GM12878 (cell line): ENCODE data around the gene TMEM163. TPM values are rescaled to one million over a fixed set of nuclear protein-coding genes. Genes with fewer than 3 reads are reported as not detected.

Source experiments
- ATAC-seq: fragments of 200-7000 bp; cut with Tn5 transposase; 3 replicates; pipeline ENCODE4 v1.9.1; 2020; ENCODE audit warnings: mild to moderate bottlenecking, moderate library complexity
- BruUV-seq: library from RNA; stranded (reverse); fragments of 400-500 nt; replicated peaks from 2 replicates; lab custom pipeline; 2021; lab: Mats Ljungman, UMichigan
- CTCF ChIA-PET: fragments of 300-600 bp; sonication (Branson Sonifier 250); formaldehyde crosslinking; extraction: SDS; loops from one replicate; lab custom pipeline; 2021; ENCODE audit warnings: inconsistent platforms; lab: Yijun Ruan, JAX
- POLR2A ChIA-PET: fragments of 350-600 bp; formaldehyde crosslinking; extraction: SDS; loops from one replicate; lab custom pipeline; 2021; ENCODE audit warnings: inconsistent platforms; lab: Charles Lee
- RAD21 ChIA-PET: fragments of 300-600 bp; sonication (Branson Sonifier 250); formaldehyde crosslinking; loops from one replicate; lab custom pipeline; 2023; ENCODE audit warnings: antibody characterized with exemption; ENCODE audit not compliant: unreplicated experiment; lab: Charles Lee
- SMC1A ChIA-PET: fragments of 300-600 bp; sonication (Branson Sonifier 250); formaldehyde crosslinking; loops from one replicate; lab custom pipeline; 2023; ENCODE audit not compliant: unreplicated experiment, uncharacterized antibody; lab: Charles Lee
- DNase-seq: peaks from one replicate; pipeline ENCODE4 v3.0.0-alpha.2; 2011; ENCODE audit warnings: low read depth, low spot score
- FAIRE-seq: peaks from 3 replicates; lab custom pipeline; 2011; peaks lifted over from hg19 to GRCh38; lab: Jason Lieb, UNC
- H2AFZ ChIP-seq: 2 replicates; pipeline ENCODE4 v1.6.0; 2011; ENCODE audit warnings: low read depth, low read length, control low read depth; ENCODE audit not compliant: control insufficient read depth
- H3K27ac ChIP-seq: 2 replicates; pipeline ENCODE4 v1.5.1; 2011; ENCODE audit warnings: control low read depth; ENCODE audit not compliant: control insufficient read depth, insufficient read depth
- H3K27me3 ChIP-seq, 2 experiments: replicated peaks in 1 of 2; 2 replicates each; pipeline versions ENCODE4 v1.6.0 to v1.6.1; 2011; ENCODE audit warnings: low read length in 1 of 2; ENCODE audit not compliant: control insufficient read depth in 2 of 2, insufficient read depth in 2 of 2
- H3K36me3 ChIP-seq, 2 experiments: 2 replicates each; pipeline ENCODE4 v1.5.1; 2011; ENCODE audit warnings: low read length in 1 of 2; ENCODE audit not compliant: control insufficient read depth in 2 of 2, insufficient read depth in 2 of 2
- H3K4me1 ChIP-seq: 2 replicates; pipeline ENCODE4 v1.6.1; 2011; ENCODE audit warnings: mild to moderate bottlenecking, low read length, moderate library complexity, mixed read lengths; ENCODE audit not compliant: control insufficient read depth, insufficient read depth
- H3K4me2 ChIP-seq: 2 replicates; pipeline ENCODE4 v1.6.0; 2011; ENCODE audit warnings: control low read depth; ENCODE audit not compliant: control insufficient read depth, insufficient read depth
- H3K4me3 ChIP-seq: fragments of 200-600 bp; sonication (generic); 2 replicates; pipeline ENCODE4 v1.5.1; 2016
- H3K79me2 ChIP-seq: 2 replicates; pipeline ENCODE4 v1.6.0; 2011; ENCODE audit warnings: low read length; ENCODE audit not compliant: control insufficient read depth, insufficient read depth
- H3K9ac ChIP-seq: 2 replicates; pipeline ENCODE4 v1.8.0; 2011; ENCODE audit warnings: low read length, control low read depth, mixed read lengths; ENCODE audit not compliant: control insufficient read depth, insufficient read depth
- H3K9me3 ChIP-seq: replicated peaks from 3 replicates; pipeline ENCODE4 v1.5.1; 2011; ENCODE audit warnings: mild to moderate bottlenecking, low read length; ENCODE audit not compliant: control insufficient read depth, insufficient read depth
- H4K20me1 ChIP-seq: 2 replicates; pipeline ENCODE4 v1.6.0; 2011; ENCODE audit not compliant: control insufficient read depth, insufficient read depth
- BRCA1 ChIP-seq: IDR thresholded peaks from 2 replicates; pipeline ENCODE4 v1.6.1; 2011; ENCODE audit warnings: low read depth, low read length, improper control_type of control experiment
- EP300 ChIP-seq, 2 experiments: fragments of 150-350 bp in 1 of 2; IDR thresholded peaks; 2 replicates each; pipeline ENCODE4 v1.6.1; 2011 to 2012; ENCODE audit warnings: low read depth in 2 of 2, low read length in 2 of 2, borderline replicate concordance in 1 of 2, improper control_type of control experiment in 1 of 2, inconsistent platforms in 1 of 2; ENCODE audit not compliant: control insufficient read depth in 1 of 2
- MXI1 ChIP-seq: fragments of 150-350 bp; IDR thresholded peaks from 2 replicates; pipeline ENCODE4 v1.6.1; 2011; ENCODE audit warnings: low read depth, mild to moderate bottlenecking, inconsistent platforms, low read length, improper control_type of control experiment
- NFYA ChIP-seq: IDR thresholded peaks from 2 replicates; pipeline ENCODE4 v1.6.1; 2011; ENCODE audit warnings: low read depth, mild to moderate bottlenecking, low read length, improper control_type of control experiment, borderline replicate concordance
- PAX8 ChIP-seq: fragments of 450-650 bp; IDR thresholded peaks from 2 replicates; pipeline ENCODE4 v1.6.1; 2017; ENCODE audit warnings: mild to moderate bottlenecking, moderate library complexity
- PML ChIP-seq: IDR thresholded peaks from 2 replicates; pipeline ENCODE4 v1.6.1; 2012; ENCODE audit warnings: low read length, inconsistent platforms
- POLR2AphosphoS2 ChIP-seq: IDR thresholded peaks from 2 replicates; pipeline ENCODE4 v1.6.1; 2011; ENCODE audit warnings: low read depth, mild to moderate bottlenecking, low read length, improper control_type of control experiment, moderate library complexity
- SREBF1 ChIP-seq: IDR thresholded peaks from 2 replicates; pipeline ENCODE4 v1.6.1; 2012; ENCODE audit warnings: mild to moderate bottlenecking, low read length
- SUZ12 ChIP-seq: fragments of 200-600 bp; sonication (generic); IDR thresholded peaks from one replicate; pipeline ENCODE4 v1.6.1; 2018; ENCODE audit warnings: antibody characterized with exemption, mild to moderate bottlenecking; ENCODE audit not compliant: unreplicated experiment
- ZBED1 ChIP-seq: IDR thresholded peaks from 2 replicates; pipeline ENCODE4 v1.6.1; 2016; ENCODE audit warnings: borderline replicate concordance
- ZNF274 ChIP-seq: IDR thresholded peaks from one replicate; pipeline ENCODE4 v1.8.0; 2011; ENCODE audit not compliant: insufficient read length, insufficient read depth
- WGBS: methylation state at CpG from one replicate; pipeline ENCODE4 v1.1.6; 2016; ENCODE audit warnings: low lambda C conversion rate; ENCODE audit not compliant: insufficient replicate concordance, insufficient coverage; ENCODE audit errors: missing lambda C conversion rate; 5-methylcytosine and 5-hydroxymethylcytosine counted together
- in situ Hi-C: fragments of 300-500 bp; cut with MboI; formaldehyde crosslinking; loops from 9 replicates; pipeline ENCODE4 v1.14.3; 2018; ENCODE audit warnings: mixed read lengths
- intact Hi-C: fragments of 100-400 bp; cut with micrococcal nuclease; formaldehyde crosslinking; loops from one replicate; pipeline ENCODE4 v1.14.2; 2022; ENCODE audit not compliant: unreplicated experiment
- polyA plus RNA-seq, 11 experiments: library from polyadenylated mRNA; depleted of rRNA in 4 of 11; unstranded in 6 of 11; stranded (reverse) in 5 of 11; fragments of >200 nt; fragmentation: Nextera tagmentation in 4 of 11; fragmentation: Illumina TruSeq in 1 of 11; extraction: Ambion mirVana in 4 of 11; extraction: Trizol in 1 of 11; gene quantifications; 1 replicate in 1 of 11; 2 replicates in 10 of 11; pipeline versions ENCODE4 v1.2.1 to v1.2.3, GENCODE V29; 2011 to 2016; ENCODE audit warnings: inconsistent platforms in 2 of 11, missing spikeins in 2 of 11, low read depth in 1 of 11
- total RNA-seq, 4 experiments: library from RNA; depleted of rRNA in 3 of 4; stranded (reverse); fragments of >200 nt in 3 of 4; fragmentation: Illumina TruSeq in 1 of 4; extraction: Trizol in 1 of 4; gene quantifications; 2 replicates each; pipeline versions ENCODE4 v1.2.1 to v1.2.3, GENCODE V29; 2013 to 2021

Gene TMEM163
- total and polyA plus RNA-seq, 10 of the 15 experiments (the other 5 are each of a cell fraction or from before 2014, with no cell fraction given) = 0.05 to 0.11 (median 0.07) TPM; not detected in 4

- TF ChIP-seq ZBED1 (no peak), NFYA (no peak)
Measured at GRCh38 chr2:134431838-134432434, 286.9 kb downstream of the TMEM163 start (continued).

GRCh38 chr2:134429886-134430285 lies 288.9 kb downstream of the TMEM163 start:
- Histone ChIP-seq H2AFZ (no peak overlapping the region), H3K27ac (no peak overlapping the region), H4K20me1 (no peaks in the 10 kb centered on the region), H3K36me3 (peaks cover 17 to 65% of the 10 kb centered on the region in 2 experiments), H3K9ac (no peak overlapping the region), H3K4me1 (no peaks in the 10 kb centered on the region), H3K4me3 (no peak overlapping the region), H3K9me3 (no peaks in the 10 kb centered on the region), H3K79me2 (no peaks in the 10 kb centered on the region), H3K4me2 (no peak overlapping the region)
- ATAC-seq (no peak), FAIRE-seq (no peak)
- CTCF ChIA-PET = interaction anchor here (0.6 to 1.6 kb wide), 2 partner anchors 18 to 195 kb away, joined by 4 to 7 read pairs; no protein-coding TSS in a partner anchor
- RAD21 ChIA-PET = interaction anchor here (1.1 kb wide), 1 partner anchor 543 kb away, joined by 3 read pairs; no protein-coding TSS in a partner anchor
- no TSS peak for BruUV-seq
- 84% methylated on average over 4 of the region's 4 CpGs for WGBS
- intact Hi-C loops = no loop called here
- no peak for TF ChIP-seq POLR2AphosphoS2
- no peak for TF ChIP-seq BRCA1
- no peak for TF ChIP-seq MXI1
- TF ChIP-seq SUZ12 = no peak
- no peak for TF ChIP-seq PAX8
- no peak for TF ChIP-seq ZNF274
- no peak for TF ChIP-seq SREBF1
- TF ChIP-seq PML = no peak
- no peak for TF ChIP-seq EP300 (IDR thresholded peaks at IDR 0.05; ENCODE audit: borderline replicate concordance in 1 of 2, control insufficient read depth in 1 of 2, low read depth in 2 of 2, low read length in 2 of 2)
- TF ChIP-seq, all 136 proteins: peak for 0
- ChIA-PET POLR2A (no interaction called here), SMC1A (interaction anchor here (1.5 kb wide), 1 partner anchor 311 kb away, joined by 3 read pairs; no protein-coding TSS in a partner anchor)
- in situ Hi-C loops = no loop called here
- no peak for DNase-seq
- no peaks in the 10 kb centered on the region for H3K27me3 ChIP-seq
